HG02623 (cell line): ENCODE results near the gene RCBTB2.

ENCODE experiments used
- ATAC-seq: cut with Tn5 transposase; IDR thresholded peaks from one replicate; pipeline ENCODE4 v1.9.1; 2021; ENCODE audit warnings: moderate library complexity; ENCODE audit not compliant: unreplicated experiment

The RCBTB2 gene

GRCh38 chr13:48496271-48497161 is 36.4 kb downstream of the RCBTB2 start:
- no peak for ATAC-seq

- no peak for ATAC-seq
Measured at GRCh38 chr13:48494874-48495273, 38.0 kb downstream of the RCBTB2 start.

GRCh38 chr13:48493851-48494250 is 39.0 kb downstream of the RCBTB2 start:
- ATAC-seq = no peak

- no peak for ATAC-seq
Measured at GRCh38 chr13:48493066-48493765, 39.7 kb downstream of the RCBTB2 start.

- ATAC-seq = peak; percentile 67
Measured at GRCh38 chr13:48492470-48493065, 40.3 kb downstream of the RCBTB2 start.

GRCh38 chr13:48492096-48492440 is 40.8 kb downstream of the RCBTB2 start:
- ATAC-seq = peak; percentile 52

- no peak for ATAC-seq
Measured at GRCh38 chr13:48491423-48492095, 41.3 kb downstream of the RCBTB2 start.

GRCh38 chr13:48490241-48490640 is 42.6 kb downstream of the RCBTB2 start:
- no peak for ATAC-seq

GRCh38 chr13:48489666-48490065 is 43.2 kb downstream of the RCBTB2 start:
- ATAC-seq = no peak

- no peak for ATAC-seq
Measured at GRCh38 chr13:48488995-48489394, 43.9 kb downstream of the RCBTB2 start.

GRCh38 chr13:48487968-48488367 is 44.9 kb downstream of the RCBTB2 start:
- ATAC-seq = no peak

- ATAC-seq = no peak
Measured at GRCh38 chr13:48486836-48487235, 46.0 kb downstream of the RCBTB2 start.

GRCh38 chr13:48486362-48486761 is 46.5 kb downstream of the RCBTB2 start:
- ATAC-seq = no peak

- ATAC-seq = no peak
Measured at GRCh38 chr13:48485432-48485831, 47.4 kb downstream of the RCBTB2 start.

- ATAC-seq = no peak
Measured at GRCh38 chr13:48483575-48483974, 49.3 kb downstream of the RCBTB2 start.

- ATAC-seq = no peak
Measured at GRCh38 chr13:48478391-48478790, 54.5 kb downstream of the RCBTB2 start.

- ATAC-seq = no peak
Measured at GRCh38 chr13:48477191-48477855, 55.6 kb downstream of the RCBTB2 start.

GRCh38 chr13:48476686-48477085 is 56.2 kb downstream of the RCBTB2 start:
- no peak for ATAC-seq

GRCh38 chr13:48476215-48476614 is 56.7 kb downstream of the RCBTB2 start:
- no peak for ATAC-seq

- ATAC-seq = no peak
Measured at GRCh38 chr13:48475230-48475629, 57.6 kb downstream of the RCBTB2 start.
